Hepatocyte (in vitro differentiated cells): ENCODE data around the gene TAAR2. TPM values are rescaled to one million over a fixed set of nuclear protein-coding genes. Genes with fewer than 3 reads are reported as not detected.

ENCODE experiments used
- DNase-seq: peaks from one replicate; pipeline ENCODE4 v3.0.0-alpha.2; 2016; ENCODE audit warnings: low spot score
- H2AFZ ChIP-seq: fragments of 200-600 bp; sonication (generic); 2 replicates; pipeline ENCODE4 v1.6.0; 2016; ENCODE audit warnings: antibody characterized with exemption, mild to moderate bottlenecking
- H3K27ac ChIP-seq: fragments of 200-600 bp; sonication (generic); 2 replicates; pipeline ENCODE4 v1.5.1; 2016; ENCODE audit warnings: mild to moderate bottlenecking
- H3K27me3 ChIP-seq: fragments of 200-600 bp; sonication (generic); 2 replicates; pipeline ENCODE4 v1.6.1; 2016
- H3K36me3 ChIP-seq: fragments of 200-600 bp; sonication (generic); replicated peaks from 2 replicates; pipeline ENCODE4 v1.5.1; 2016; ENCODE audit warnings: low read depth; ENCODE audit not compliant: insufficient read depth
- H3K4me1 ChIP-seq: fragments of 200-600 bp; sonication (generic); 2 replicates; pipeline ENCODE4 v1.5.1; 2016; ENCODE audit warnings: mild to moderate bottlenecking, moderate library complexity; ENCODE audit not compliant: insufficient read depth
- H3K4me2 ChIP-seq: fragments of 200-600 bp; sonication (generic); 2 replicates; pipeline ENCODE4 v1.6.0; 2016
- H3K4me3 ChIP-seq: fragments of 200-600 bp; sonication (generic); 2 replicates; pipeline ENCODE4 v1.5.1; 2016; ENCODE audit warnings: mild to moderate bottlenecking
- H3K79me2 ChIP-seq: fragments of 200-600 bp; sonication (generic); 2 replicates; pipeline ENCODE4 v1.6.0; 2017; ENCODE audit warnings: mild to moderate bottlenecking
- H3K9me2 ChIP-seq: fragments of 200-600 bp; sonication (generic); replicated peaks from 2 replicates; pipeline ENCODE4 v1.6.0; 2017; ENCODE audit warnings: mild to moderate bottlenecking; ENCODE audit not compliant: insufficient read depth
- H3K9me3 ChIP-seq: fragments of 200-600 bp; sonication (generic); 2 replicates; pipeline ENCODE4 v1.5.1; 2016; ENCODE audit warnings: low read depth, mild to moderate bottlenecking
- H4K20me1 ChIP-seq: fragments of 200-600 bp; sonication (generic); 2 replicates; pipeline ENCODE4 v1.6.0; 2016; ENCODE audit warnings: mild to moderate bottlenecking; ENCODE audit not compliant: insufficient read depth, poor library complexity, severe bottlenecking
- CTCF ChIP-seq: fragments of 200-600 bp; sonication (generic); IDR thresholded peaks from 2 replicates; pipeline ENCODE4 v1.5.1; 2016; ENCODE audit warnings: antibody characterized with exemption, mild to moderate bottlenecking; ENCODE audit not compliant: poor library complexity
- EZH2 ChIP-seq: fragments of 200-600 bp; sonication (generic); IDR thresholded peaks from 2 replicates; pipeline ENCODE4 v1.6.1; 2016; ENCODE audit warnings: antibody characterized with exemption, mild to moderate bottlenecking, borderline replicate concordance
- EZH2phosphoT487 ChIP-seq: fragments of 200-600 bp; sonication (generic); IDR thresholded peaks from one replicate; pipeline ENCODE4 v1.6.1; 2018; ENCODE audit warnings: antibody characterized with exemption, mild to moderate bottlenecking, low read depth, moderate library complexity; ENCODE audit not compliant: unreplicated experiment, severe bottlenecking
- WGBS: methylation state at CpG from one replicate; pipeline ENCODE4 v1.1.6; 2016; ENCODE audit warnings: low lambda C conversion rate; ENCODE audit errors: missing lambda C conversion rate; 5-methylcytosine and 5-hydroxymethylcytosine counted together
- polyA plus RNA-seq: library from polyadenylated mRNA; unstranded; fragments of >200 nt; fragmentation: Nextera tagmentation; extraction: Ambion mirVana; gene quantifications from 2 replicates; pipeline ENCODE4 v1.2.1, GENCODE V29; 2016
- total RNA-seq: library from RNA; depleted of rRNA; stranded (reverse); fragments of >200 nt; gene quantifications from 2 replicates; pipeline ENCODE4 v1.2.3, GENCODE V29; 2014

The TAAR2 gene
- total and polyA plus RNA-seq, 2 experiments from 2014 or later = not detected

DNA sequence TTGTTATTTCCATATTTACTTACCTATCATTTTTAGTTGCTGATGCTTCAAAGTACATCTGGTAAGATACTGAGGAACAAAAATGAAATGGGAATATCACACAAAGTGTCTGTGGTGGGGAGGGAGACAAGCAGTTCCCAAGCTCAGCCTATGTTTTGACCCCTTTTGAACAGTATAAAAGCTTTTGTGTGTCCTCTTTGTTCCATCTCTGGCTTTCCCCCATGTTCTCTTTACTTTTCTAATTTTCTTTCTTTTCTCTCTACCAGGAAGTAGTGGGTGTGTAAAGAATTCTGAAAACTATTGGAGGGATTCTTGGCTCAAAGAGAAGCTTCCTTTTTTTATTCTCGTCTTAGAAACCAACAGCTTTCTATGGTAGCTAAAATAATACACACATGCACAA, 7.4 kb downstream of the TAAR2 start:
- DNase-seq = no peak
- TF ChIP-seq CTCF (no peak), EZH2 (no peak), EZH2phosphoT487 (no peak)
- H3K4me1 ChIP-seq = peaks cover 9% of the 10 kb centered on the region
- no peak overlapping the region for H3K27ac ChIP-seq
- no peak overlapping the region for H2AFZ ChIP-seq
- no peaks in the 10 kb centered on the region for H3K36me3 ChIP-seq
- H3K79me2 ChIP-seq = no peaks in the 10 kb centered on the region
- no peak overlapping the region for H3K4me3 ChIP-seq
- H3K27me3 ChIP-seq = no peaks in the 10 kb centered on the region
- H4K20me1 ChIP-seq = no peaks in the 10 kb centered on the region
- WGBS = 83% methylated on average over 1 of the region's 1 CpG
- H3K4me2 ChIP-seq = no peak overlapping the region
- no peaks in the 10 kb centered on the region for H3K9me3 ChIP-seq
- H3K9me2 ChIP-seq = no peaks in the 10 kb centered on the region

DNA sequence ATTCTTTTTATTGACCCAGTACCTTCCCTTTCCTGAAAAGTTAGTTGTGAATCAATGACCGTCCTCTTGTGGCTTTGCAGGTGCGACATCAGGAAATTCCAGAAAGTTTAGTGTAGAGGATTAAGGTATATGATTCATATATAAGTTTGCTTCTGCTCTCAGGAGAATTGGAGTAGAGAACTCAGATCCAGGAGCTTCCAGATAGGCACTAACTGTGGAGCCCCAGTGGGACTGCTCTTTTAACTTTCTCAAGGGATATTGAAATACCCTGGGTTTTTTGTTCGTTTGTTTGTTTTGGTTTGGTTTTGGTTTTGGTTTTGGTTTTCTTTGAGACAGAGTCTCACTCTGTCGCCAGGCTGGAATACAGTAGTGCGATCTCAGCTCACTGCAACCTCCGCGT, 9.5 kb downstream of the TAAR2 start:
- 90% methylated on average over 7 of the region's 7 CpGs for WGBS
- no peak overlapping the region for H3K4me3 ChIP-seq
- H3K9me3 ChIP-seq = no peaks in the 10 kb centered on the region
- no peak overlapping the region for H3K4me2 ChIP-seq
- H3K27ac ChIP-seq = no peak overlapping the region
- no peaks in the 10 kb centered on the region for H4K20me1 ChIP-seq
- peaks cover 16% of the 10 kb centered on the region for H3K4me1 ChIP-seq
- H3K36me3 ChIP-seq = no peaks in the 10 kb centered on the region
- no peaks in the 10 kb centered on the region for H3K79me2 ChIP-seq
- TF ChIP-seq EZH2phosphoT487 (no peak), EZH2 (no peak), CTCF (no peak)
- H3K27me3 ChIP-seq = no peaks in the 10 kb centered on the region
- DNase-seq = no peak
- no peaks in the 10 kb centered on the region for H3K9me2 ChIP-seq
- no peak overlapping the region for H2AFZ ChIP-seq

DNA sequence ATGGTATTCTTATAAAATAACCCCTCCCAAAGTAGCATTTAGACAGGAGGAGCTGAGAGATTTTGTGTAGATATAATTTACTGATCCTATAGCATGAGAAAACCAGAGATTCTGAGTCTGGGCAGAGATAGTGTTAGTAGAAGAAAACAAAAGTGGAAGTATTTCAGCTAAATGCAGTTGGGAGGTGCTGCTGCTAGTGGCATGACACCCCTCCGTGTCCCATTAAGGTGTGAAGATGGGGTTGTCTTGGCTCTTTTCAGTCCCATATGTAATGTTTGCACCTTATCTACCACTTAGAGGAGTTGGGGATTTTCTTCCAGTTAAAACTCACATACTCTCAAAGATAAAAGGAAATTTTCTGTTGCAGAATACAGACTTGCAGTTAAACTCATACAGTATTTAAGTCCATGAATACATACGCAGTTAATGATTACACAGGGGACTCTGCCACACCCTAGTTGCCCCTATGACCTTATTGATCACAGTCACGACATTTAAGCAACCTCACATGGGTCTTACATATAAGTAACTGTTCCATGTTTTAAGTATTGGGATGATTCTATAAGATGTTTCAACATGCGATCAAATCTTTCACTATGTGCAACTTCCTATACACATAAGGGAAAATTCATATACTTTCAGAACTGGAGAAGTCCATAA, 11.5 kb downstream of the TAAR2 start:
- Histone ChIP-seq H2AFZ (peak overlapping the region; percentile 27), H3K79me2 (no peaks in the 10 kb centered on the region), H3K27me3 (no peaks in the 10 kb centered on the region), H3K4me2 (peak overlapping the region; percentile 66), H3K27ac (peak overlapping the region; percentile 70), H3K36me3 (no peaks in the 10 kb centered on the region), H4K20me1 (no peaks in the 10 kb centered on the region), H3K9me2 (no peaks in the 10 kb centered on the region), H3K4me1 (peaks cover 16% of the 10 kb centered on the region), H3K4me3 (no peak overlapping the region), H3K9me3 (no peaks in the 10 kb centered on the region)
- 53% methylated on average over 4 of the region's 4 CpGs for WGBS
- TF ChIP-seq EZH2 (no peak), CTCF (no peak), EZH2phosphoT487 (no peak)
- peak; percentile 28 for DNase-seq
